ENCODE data around the gene ERBB4. TPM values are rescaled to one million over a fixed set of nuclear protein-coding genes. Genes with fewer than 3 reads are reported as not detected.

Gene ERBB4
- total RNA-seq, 2 experiments from 2014 or later = not detected

DNA sequence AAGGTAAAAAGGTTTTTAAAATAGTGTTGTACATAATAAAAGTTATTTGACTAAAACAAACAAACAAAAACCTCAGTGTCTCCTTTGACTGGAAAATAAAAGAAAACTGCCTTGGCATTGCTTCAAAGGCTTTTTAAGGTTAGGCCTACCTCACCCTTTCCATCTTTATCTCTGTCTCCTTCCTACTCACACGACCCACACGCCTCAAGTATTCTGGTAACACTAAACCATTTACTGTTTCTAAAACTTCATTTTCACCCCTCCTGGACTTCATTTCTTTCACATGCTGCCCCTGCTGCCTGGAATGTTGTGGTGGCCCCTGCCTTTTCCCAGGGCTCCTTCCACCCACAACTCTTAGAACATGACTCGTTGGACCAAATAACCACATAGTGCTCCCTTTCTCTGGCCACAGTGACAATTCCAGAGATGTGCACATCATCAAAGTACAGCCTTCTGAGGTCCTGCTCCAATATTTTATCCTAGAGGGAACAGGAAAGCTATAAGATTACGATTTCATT, 54.0 kb downstream of the ERBB4 start:
- DNase-seq = no peak
- H3K36me3 Mint-ChIP-seq (ENCODE audit: low read depth) = no peaks in the 10 kb centered on the region
- intact Hi-C loops (cut with DNase I, micrococcal nuclease) = no loop called here
- CTCF ChIA-PET = no interaction called here
- no peak overlapping the region for H3K4me3 Mint-ChIP-seq
- no peak for TF ChIP-seq CTCF (IDR thresholded peaks at IDR 0.05)
- POLR2A ChIA-PET = no interaction called here
- H3K27me3 Mint-ChIP-seq = no peaks in the 10 kb centered on the region
- no peak overlapping the region for H3K4me3 ChIP-seq (ENCODE audit: low read length)
- peaks cover 0 to 4% of the 10 kb centered on the region in 2 experiments for H3K9me3 ChIP-seq (ENCODE audit: control insufficient read depth in 1 of 2, insufficient read depth in 1 of 2, low read length in 2 of 2)
- ATAC-seq (ENCODE audit: poor library complexity) = no peak
- no peaks in the 10 kb centered on the region for H3K4me1 ChIP-seq (ENCODE audit: insufficient read depth, low read length)
- no peak overlapping the region for H3K27ac Mint-ChIP-seq
- H3K36me3 ChIP-seq (ENCODE audit: insufficient read depth, low read length) = no peaks in the 10 kb centered on the region
- no peaks in the 10 kb centered on the region for H3K4me1 Mint-ChIP-seq (ENCODE audit: low read depth)
- no peak overlapping the region for H3K27ac ChIP-seq (ENCODE audit: low read depth in 1 of 2, low read length in 2 of 2)
- H3K9me3 Mint-ChIP-seq = no peaks in the 10 kb centered on the region
- no peaks in the 10 kb centered on the region for H3K27me3 ChIP-seq (ENCODE audit: control insufficient read depth in 1 of 2, insufficient read depth in 2 of 2, low read length in 2 of 2)

DNA sequence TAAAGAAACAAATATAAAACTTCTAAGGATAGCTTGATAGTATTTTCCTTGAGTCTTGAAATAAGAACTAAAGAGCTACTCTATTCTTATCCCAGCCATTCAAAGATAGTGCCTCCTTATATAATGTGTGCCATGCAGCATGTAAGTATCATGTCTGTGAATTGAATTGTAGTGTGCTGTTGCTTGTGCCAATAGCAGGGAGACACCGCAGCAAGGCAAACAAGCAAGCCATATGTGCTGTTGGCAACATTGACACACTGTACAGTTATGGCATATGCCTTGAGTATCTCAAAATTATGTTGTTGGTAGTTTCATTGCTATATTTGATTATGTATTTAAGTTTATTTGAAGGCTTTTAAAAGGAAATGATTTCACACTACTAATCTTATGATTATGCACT, 58.2 kb downstream of the ERBB4 start:
- ATAC-seq (ENCODE audit: poor library complexity) = no peak

GRCh38 chr2:212477571-212477970, 61.0 kb downstream of the ERBB4 start:
- no peaks in the 10 kb centered on the region for H3K4me1 ChIP-seq (ENCODE audit: insufficient read depth, low read length)
- intact Hi-C loops (cut with DNase I, micrococcal nuclease) = no loop called here
- ChIA-PET CTCF (no interaction called here), POLR2A (no interaction called here)
- H3K9me3 ChIP-seq (ENCODE audit: control insufficient read depth in 1 of 2, insufficient read depth in 1 of 2, low read length in 2 of 2) = no peaks in the 10 kb centered on the region
- Mint-ChIP-seq H3K4me1 (ENCODE audit: low read depth) (no peaks in the 10 kb centered on the region), H3K4me3 (no peak overlapping the region), H3K27me3 (no peaks in the 10 kb centered on the region), H3K27ac (no peak overlapping the region), H3K36me3 (ENCODE audit: low read depth) (no peaks in the 10 kb centered on the region), H3K9me3 (no peaks in the 10 kb centered on the region)
- H3K4me3 ChIP-seq (ENCODE audit: low read length) = no peak overlapping the region
- H3K27me3 ChIP-seq (ENCODE audit: control insufficient read depth in 1 of 2, insufficient read depth in 2 of 2, low read length in 2 of 2) = no peaks in the 10 kb centered on the region
- no peak overlapping the region for H3K27ac ChIP-seq (ENCODE audit: low read depth in 1 of 2, low read length in 2 of 2)
- DNase-seq (no peak), ATAC-seq (ENCODE audit: poor library complexity) (no peak)
- no peaks in the 10 kb centered on the region for H3K36me3 ChIP-seq (ENCODE audit: insufficient read depth, low read length)
- TF ChIP-seq CTCF (IDR thresholded peaks at IDR 0.05) = no peak

More for the DNA sequence above, 58.2 kb downstream of the ERBB4 start:
- H3K4me1 ChIP-seq (ENCODE audit: insufficient read depth, low read length) = no peaks in the 10 kb centered on the region
- Mint-ChIP-seq H3K9me3 (no peaks in the 10 kb centered on the region), H3K4me3 (no peak overlapping the region), H3K27me3 (no peaks in the 10 kb centered on the region), H3K4me1 (ENCODE audit: low read depth) (no peaks in the 10 kb centered on the region), H3K36me3 (ENCODE audit: low read depth) (no peaks in the 10 kb centered on the region), H3K27ac (no peak overlapping the region)
- H3K36me3 ChIP-seq (ENCODE audit: insufficient read depth, low read length) = no peaks in the 10 kb centered on the region
- CTCF ChIA-PET = no interaction called here
- no peak for TF ChIP-seq CTCF (IDR thresholded peaks at IDR 0.05)
- no peak for DNase-seq
- POLR2A ChIA-PET = no interaction called here
- H3K9me3 ChIP-seq (ENCODE audit: control insufficient read depth in 1 of 2, insufficient read depth in 1 of 2, low read length in 2 of 2) = peaks cover 0 to 4% of the 10 kb centered on the region in 2 experiments
- no peak overlapping the region for H3K4me3 ChIP-seq (ENCODE audit: low read length)
- intact Hi-C loops (cut with DNase I, micrococcal nuclease) = no loop called here
- H3K27ac ChIP-seq (ENCODE audit: low read depth in 1 of 2, low read length in 2 of 2) = no peak overlapping the region
- no peaks in the 10 kb centered on the region for H3K27me3 ChIP-seq (ENCODE audit: control insufficient read depth in 1 of 2, insufficient read depth in 2 of 2, low read length in 2 of 2)

Data from CD4-positive, alpha-beta T cell (primary cell).